ENCODE measurements around the gene PNKD.

DNA sequence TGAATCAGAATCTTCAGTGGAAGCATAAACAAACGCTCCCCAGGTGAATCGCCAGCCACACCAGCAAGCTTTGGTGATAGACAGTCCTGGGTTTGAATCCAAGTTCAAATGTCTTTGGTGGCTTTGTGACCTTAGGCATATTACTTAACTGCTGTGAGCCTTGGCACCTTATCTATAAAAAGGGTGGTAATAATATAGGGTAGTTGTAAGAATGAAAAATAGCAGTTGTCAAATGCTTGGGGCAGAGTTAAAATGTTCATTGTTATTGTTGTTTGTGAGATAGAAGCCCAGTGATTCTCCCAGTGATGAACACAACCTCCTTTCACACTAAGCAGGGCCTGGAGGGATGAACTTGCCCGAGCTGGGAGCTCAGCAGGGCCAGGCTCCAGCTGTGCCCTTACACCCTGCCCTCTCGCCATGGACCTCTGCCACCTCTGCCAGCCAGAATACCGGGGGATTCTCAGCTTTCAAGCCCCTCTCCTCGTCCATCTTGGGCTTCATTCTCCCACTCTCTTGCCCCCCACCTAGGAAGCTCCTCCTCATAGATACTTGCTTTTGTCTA is 28.1 kb downstream of the PNKD start:
- TF ChIP-seq, protein P1, sequence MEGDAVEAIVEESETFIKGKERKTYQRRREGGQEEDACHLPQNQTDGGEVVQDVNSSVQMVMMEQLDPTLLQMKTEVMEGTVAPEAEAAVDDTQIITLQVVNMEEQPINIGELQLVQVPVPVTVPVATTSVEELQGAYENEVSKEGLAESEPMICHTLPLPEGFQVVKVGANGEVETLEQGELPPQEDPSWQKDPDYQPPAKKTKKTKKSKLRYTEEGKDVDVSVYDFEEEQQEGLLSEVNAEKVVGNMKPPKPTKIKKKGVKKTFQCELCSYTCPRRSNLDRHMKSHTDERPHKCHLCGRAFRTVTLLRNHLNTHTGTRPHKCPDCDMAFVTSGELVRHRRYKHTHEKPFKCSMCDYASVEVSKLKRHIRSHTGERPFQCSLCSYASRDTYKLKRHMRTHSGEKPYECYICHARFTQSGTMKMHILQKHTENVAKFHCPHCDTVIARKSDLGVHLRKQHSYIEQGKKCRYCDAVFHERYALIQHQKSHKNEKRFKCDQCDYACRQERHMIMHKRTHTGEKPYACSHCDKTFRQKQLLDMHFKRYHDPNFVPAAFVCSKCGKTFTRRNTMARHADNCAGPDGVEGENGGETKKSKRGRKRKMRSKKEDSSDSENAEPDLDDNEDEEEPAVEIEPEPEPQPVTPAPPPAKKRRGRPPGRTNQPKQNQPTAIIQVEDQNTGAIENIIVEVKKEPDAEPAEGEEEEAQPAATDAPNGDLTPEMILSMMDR (conservative IDR thresholded peaks at IDR 0.05; ENCODE audit: low read length): no peak
- no peak for TF ChIP-seq EZH2phosphoT487 (IDR thresholded peaks at IDR 0.05; ENCODE audit: borderline replicate concordance, low read depth, low read length)
